Stomach (tissue), 4 donors: ENCODE results near the gene UMPS.

Experiments
- CTCF ChIP-seq, 7 experiments: fragments of 450-650 bp in 4 of 7; fragments of 200-600 bp in 3 of 7; sonication (generic) in 3 of 7; IDR thresholded peaks; one replicate each; pipeline ENCODE4 v1.5.1; 2016 to 2019; ENCODE audit warnings: antibody characterized with exemption in 7 of 7, control low read depth in 2 of 7, mild to moderate bottlenecking in 1 of 7
- POLR2AphosphoS5 ChIP-seq, 3 donors: sonication (generic); formaldehyde crosslinking; IDR thresholded peaks; one replicate each; pipeline ENCODE4 v1.6.1; 2016; ENCODE audit warnings: antibody characterized with exemption in 3 of 3

GRCh38 chr3:124702950-124703349, 27.3 kb upstream of the UMPS start:
- TF ChIP-seq CTCF (IDR thresholded peaks at IDR 0.05) (no peak), POLR2AphosphoS5 (IDR thresholded peaks at IDR 0.05) (no peak)
